Kidney glomerular epithelial cell (primary cell): ENCODE measurements around the gene TREH.

ENCODE experiments used
- DNase-seq: peaks from one replicate; lab custom pipeline; 2025; lab: John Stamatoyannopoulos, UW

The TREH gene

DNA sequence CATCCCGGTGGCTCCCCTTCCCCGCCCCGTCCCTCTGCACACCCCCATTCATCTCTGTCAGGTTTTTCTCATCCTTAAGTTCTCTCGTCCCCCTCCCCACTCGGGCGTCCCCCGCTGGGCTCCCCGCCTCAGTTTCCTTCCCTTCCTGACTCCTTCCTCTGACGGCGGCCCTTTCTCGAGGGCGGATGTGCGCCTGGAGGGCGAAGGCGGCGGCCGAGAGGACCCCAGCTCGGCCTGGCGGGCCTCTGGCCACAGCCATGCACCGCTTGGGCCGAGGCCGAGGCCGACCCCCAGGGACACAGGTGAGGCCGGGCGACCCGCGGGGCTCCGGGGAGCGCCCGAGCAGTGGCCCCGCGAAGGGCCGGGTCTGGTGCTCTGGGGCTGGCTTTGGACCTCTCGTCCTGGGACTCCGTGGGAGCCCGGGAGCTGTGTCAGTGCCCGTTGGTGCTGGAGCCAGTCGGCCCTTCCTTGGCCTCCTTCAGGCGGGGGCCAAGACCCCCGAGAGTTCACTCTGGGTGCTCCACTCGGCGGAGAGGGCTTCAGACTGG, 69.2 kb downstream of the TREH start:
- DNase-seq: no peak

GRCh38 chr11:118609380-118610224, 69.8 kb downstream of the TREH start:
- no peak for DNase-seq

DNA sequence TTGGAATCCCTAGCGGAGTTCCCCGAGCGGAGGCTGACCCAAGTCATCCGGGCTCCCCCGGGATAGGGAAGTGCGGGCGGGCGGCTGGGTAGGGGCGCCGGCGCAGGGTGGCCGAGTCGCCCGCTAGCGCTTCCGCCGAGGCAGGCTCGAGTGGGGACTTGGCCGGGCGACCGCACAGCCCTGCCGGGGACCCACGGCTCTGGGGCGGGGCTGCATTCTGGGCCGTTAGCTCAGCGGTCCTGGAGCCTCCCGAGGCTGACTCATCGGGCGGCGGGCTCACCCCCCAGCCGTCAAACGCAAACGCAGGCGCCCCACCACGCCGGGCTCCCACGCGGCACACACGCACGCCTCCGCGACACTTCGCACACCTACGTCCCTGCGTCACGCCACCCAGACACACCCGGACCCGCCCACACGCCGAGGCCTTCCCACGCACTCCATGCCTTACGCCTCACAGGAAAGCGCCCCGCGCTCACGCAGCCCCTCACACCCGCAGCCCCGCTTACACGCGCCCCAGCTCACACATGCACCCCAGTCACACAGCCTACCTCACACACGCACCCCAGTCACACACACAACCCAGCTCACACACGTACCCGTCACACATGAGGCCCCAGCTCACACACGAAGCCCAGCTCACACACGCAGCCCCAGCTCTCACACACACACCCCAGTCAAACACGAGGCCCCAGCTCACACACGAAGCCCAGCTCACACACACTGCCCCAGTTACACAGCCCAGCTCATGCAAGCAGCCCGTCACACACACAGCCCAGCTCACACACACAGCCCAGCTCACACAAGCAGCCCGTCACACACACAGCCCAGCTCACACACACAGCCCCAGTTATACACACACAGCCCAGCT, 70.9 kb downstream of the TREH start:
- DNase-seq: peak; percentile 52

DNA sequence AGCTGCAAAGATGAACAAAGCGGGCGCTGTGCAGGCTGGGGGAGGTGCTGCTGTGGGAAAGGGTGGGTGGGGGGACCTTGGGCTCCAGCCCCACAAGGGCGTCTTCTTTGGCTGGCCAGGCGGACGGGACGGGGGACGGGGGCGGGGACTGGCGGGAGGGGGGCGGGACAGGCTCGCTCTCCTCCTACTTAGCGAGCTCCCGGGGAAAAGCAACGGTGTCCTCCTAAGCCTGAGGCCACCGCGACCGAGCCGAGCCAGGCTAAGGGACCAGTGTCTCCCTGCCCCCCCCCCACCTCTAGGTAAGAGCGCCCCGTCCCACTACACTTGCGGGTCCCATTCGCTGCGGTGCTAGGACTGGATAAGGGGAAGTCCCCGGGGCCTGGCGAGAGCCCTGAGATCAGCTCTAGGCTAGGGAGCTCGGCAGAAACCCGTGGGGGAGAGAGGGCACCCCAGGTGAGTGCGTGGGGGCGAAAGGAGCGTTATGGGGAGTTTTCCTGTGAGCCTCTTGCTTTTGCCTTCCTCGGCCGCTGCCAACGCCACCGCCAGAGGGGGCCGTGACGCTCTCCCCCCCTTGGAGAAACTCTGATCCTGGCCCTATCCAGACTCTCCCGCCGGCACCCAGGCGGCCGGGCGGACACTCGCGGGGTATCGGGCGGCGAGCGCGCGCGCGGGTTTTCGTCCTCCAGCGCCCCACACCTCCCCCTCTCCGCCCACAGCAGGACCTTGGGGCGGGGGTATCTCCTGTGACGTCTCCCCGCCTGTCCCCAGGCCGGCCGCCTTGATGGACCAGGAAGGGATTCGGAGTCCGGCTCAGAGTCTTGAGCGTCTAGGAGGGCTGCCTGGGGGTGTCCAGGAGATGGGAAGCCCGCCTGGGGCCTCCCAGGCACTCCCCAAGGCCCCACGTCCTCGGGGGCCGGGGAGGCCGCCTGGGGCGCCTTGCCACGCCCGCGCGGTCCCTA, 71.8 kb downstream of the TREH start, which contains the start of gene PHLDB1:
Gene PHLDB1, plus strand, starts transcription at position 215 of the 959 bp plus-strand sequence. CDS start 6,222 bp downstream, outside the sequence.
- peak; percentile 62 for DNase-seq
